Amygdala (tissue), 56 donors: ENCODE measurements around the gene CAMK4.

Experiments used
- DNase-seq, 56 donors: peaks; one replicate each; lab custom pipeline; 2025; lab: John Stamatoyannopoulos, UW

CAMK4 gene

GRCh38 chr5:111366388-111366787 is 142.2 kb downstream of the CAMK4 start:
- DNase-seq, result no peak

- no peak for DNase-seq
Observed at GRCh38 chr5:111367115-111367514, 142.9 kb downstream of the CAMK4 start.

GRCh38 chr5:111372799-111373198 is 148.6 kb downstream of the CAMK4 start:
- DNase-seq, result no peak

- no peak for DNase-seq
Observed at GRCh38 chr5:111374380-111374779, 150.2 kb downstream of the CAMK4 start.

GRCh38 chr5:111375645-111376044 is 151.5 kb downstream of the CAMK4 start:
- no peak for DNase-seq

GRCh38 chr5:111377306-111377705 is 153.1 kb downstream of the CAMK4 start:
- DNase-seq, result no peak

GRCh38 chr5:111379391-111379816 is 155.2 kb downstream of the CAMK4 start:
- DNase-seq, result no peak

GRCh38 chr5:111383288-111383970 is 159.2 kb downstream of the CAMK4 start:
- DNase-seq, result no peak

- no peak for DNase-seq
Observed at GRCh38 chr5:111384220-111384619, 160.0 kb downstream of the CAMK4 start.

GRCh38 chr5:111385051-111385450 is 160.9 kb downstream of the CAMK4 start:
- DNase-seq, result no peak

- peak in 4 of 56 donors; percentile 2 to 23 (median 2) for DNase-seq
Observed at GRCh38 chr5:111385970-111386831, 162.0 kb downstream of the CAMK4 start.

GRCh38 chr5:111386832-111387162 is 162.6 kb downstream of the CAMK4 start:
- peak in 3 of 56 donors; percentile 1 to 17 (median 4) for DNase-seq

GRCh38 chr5:111387361-111387760 is 163.2 kb downstream of the CAMK4 start:
- no peak for DNase-seq

- DNase-seq, result no peak
Observed at GRCh38 chr5:111389390-111390082, 165.4 kb downstream of the CAMK4 start.

- no peak for DNase-seq
Observed at GRCh38 chr5:111392181-111392580, 168.0 kb downstream of the CAMK4 start.

GRCh38 chr5:111394586-111394985 is 170.4 kb downstream of the CAMK4 start:
- DNase-seq, result no peak

- DNase-seq, result no peak
Observed at GRCh38 chr5:111398013-111398412, 173.8 kb downstream of the CAMK4 start.

- no peak for DNase-seq
Observed at GRCh38 chr5:111399113-111399512, 174.9 kb downstream of the CAMK4 start.

GRCh38 chr5:111401906-111402305 is 177.7 kb downstream of the CAMK4 start:
- DNase-seq, result no peak

GRCh38 chr5:111404270-111404769 is 180.1 kb downstream of the CAMK4 start:
- DNase-seq, result no peak

GRCh38 chr5:111407562-111407961 is 183.4 kb downstream of the CAMK4 start:
- no peak for DNase-seq
